Measurements from ENCODE around the gene LRP1.

DNA sequence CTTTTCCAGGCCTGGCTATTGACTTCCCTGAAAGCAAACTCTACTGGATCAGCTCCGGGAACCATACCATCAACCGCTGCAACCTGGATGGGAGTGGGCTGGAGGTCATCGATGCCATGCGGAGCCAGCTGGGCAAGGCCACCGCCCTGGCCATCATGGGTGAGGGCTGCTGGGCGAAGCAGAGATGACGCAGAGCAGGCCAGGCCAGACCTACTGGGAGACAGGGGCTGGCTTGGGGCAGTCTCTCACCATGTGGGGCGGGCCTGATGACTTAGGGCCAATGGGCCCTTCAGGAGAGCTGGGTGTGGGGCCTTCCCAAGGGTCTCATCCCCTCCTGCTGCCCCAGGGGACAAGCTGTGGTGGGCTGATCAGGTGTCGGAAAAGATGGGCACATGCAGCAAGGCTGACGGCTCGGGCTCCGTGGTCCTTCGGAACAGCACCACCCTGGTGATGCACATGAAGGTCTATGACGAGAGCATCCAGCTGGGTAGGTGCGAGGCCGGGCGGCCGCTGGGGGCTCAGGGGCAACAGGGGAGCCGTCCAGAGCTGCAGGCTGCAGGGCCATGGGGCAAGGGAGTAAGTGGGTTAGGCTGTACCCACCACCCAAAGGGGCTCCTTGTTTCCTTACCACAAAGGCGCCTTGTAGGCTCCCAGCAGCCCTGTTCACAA lies 52.2 kb downstream of the LRP1 start:
- TF ChIP-seq SP1 (IDR thresholded peaks at IDR 0.05) (no peak), GABPA (IDR thresholded peaks at IDR 0.05 in 1 of 2, conservative IDR thresholded peaks at IDR 0.05 in 1 of 2) (no peak), RAD21 (IDR thresholded peaks at IDR 0.05) (no peak), TAF1 (conservative IDR thresholded peaks at IDR 0.05) (no peak), FOXA1 (IDR thresholded peaks at IDR 0.05) (no peak), HNF4A (conservative IDR thresholded peaks at IDR 0.05) (no peak), RXRA (IDR thresholded peaks at IDR 0.05) (no peak), YY1 (IDR thresholded peaks at IDR 0.05) (no peak)
- TF ChIP-seq, protein P1, sequence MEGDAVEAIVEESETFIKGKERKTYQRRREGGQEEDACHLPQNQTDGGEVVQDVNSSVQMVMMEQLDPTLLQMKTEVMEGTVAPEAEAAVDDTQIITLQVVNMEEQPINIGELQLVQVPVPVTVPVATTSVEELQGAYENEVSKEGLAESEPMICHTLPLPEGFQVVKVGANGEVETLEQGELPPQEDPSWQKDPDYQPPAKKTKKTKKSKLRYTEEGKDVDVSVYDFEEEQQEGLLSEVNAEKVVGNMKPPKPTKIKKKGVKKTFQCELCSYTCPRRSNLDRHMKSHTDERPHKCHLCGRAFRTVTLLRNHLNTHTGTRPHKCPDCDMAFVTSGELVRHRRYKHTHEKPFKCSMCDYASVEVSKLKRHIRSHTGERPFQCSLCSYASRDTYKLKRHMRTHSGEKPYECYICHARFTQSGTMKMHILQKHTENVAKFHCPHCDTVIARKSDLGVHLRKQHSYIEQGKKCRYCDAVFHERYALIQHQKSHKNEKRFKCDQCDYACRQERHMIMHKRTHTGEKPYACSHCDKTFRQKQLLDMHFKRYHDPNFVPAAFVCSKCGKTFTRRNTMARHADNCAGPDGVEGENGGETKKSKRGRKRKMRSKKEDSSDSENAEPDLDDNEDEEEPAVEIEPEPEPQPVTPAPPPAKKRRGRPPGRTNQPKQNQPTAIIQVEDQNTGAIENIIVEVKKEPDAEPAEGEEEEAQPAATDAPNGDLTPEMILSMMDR (IDR thresholded peaks at IDR 0.05; ENCODE audit: low read depth, low read length, missing input control) = no peak
- TF ChIP-seq, protein P2, sequence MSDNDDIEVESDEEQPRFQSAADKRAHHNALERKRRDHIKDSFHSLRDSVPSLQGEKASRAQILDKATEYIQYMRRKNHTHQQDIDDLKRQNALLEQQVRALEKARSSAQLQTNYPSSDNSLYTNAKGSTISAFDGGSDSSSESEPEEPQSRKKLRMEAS (IDR thresholded peaks at IDR 0.05) = no peak
- TF ChIP-seq, protein P3, sequence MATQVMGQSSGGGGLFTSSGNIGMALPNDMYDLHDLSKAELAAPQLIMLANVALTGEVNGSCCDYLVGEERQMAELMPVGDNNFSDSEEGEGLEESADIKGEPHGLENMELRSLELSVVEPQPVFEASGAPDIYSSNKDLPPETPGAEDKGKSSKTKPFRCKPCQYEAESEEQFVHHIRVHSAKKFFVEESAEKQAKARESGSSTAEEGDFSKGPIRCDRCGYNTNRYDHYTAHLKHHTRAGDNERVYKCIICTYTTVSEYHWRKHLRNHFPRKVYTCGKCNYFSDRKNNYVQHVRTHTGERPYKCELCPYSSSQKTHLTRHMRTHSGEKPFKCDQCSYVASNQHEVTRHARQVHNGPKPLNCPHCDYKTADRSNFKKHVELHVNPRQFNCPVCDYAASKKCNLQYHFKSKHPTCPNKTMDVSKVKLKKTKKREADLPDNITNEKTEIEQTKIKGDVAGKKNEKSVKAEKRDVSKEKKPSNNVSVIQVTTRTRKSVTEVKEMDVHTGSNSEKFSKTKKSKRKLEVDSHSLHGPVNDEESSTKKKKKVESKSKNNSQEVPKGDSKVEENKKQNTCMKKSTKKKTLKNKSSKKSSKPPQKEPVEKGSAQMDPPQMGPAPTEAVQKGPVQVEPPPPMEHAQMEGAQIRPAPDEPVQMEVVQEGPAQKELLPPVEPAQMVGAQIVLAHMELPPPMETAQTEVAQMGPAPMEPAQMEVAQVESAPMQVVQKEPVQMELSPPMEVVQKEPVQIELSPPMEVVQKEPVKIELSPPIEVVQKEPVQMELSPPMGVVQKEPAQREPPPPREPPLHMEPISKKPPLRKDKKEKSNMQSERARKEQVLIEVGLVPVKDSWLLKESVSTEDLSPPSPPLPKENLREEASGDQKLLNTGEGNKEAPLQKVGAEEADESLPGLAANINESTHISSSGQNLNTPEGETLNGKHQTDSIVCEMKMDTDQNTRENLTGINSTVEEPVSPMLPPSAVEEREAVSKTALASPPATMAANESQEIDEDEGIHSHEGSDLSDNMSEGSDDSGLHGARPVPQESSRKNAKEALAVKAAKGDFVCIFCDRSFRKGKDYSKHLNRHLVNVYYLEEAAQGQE (IDR thresholded peaks at IDR 0.05) = no peak
- TF ChIP-seq, protein P4, sequence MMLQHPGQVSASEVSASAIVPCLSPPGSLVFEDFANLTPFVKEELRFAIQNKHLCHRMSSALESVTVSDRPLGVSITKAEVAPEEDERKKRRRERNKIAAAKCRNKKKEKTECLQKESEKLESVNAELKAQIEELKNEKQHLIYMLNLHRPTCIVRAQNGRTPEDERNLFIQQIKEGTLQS (IDR thresholded peaks at IDR 0.05) = no peak
- TF ChIP-seq, protein P5, sequence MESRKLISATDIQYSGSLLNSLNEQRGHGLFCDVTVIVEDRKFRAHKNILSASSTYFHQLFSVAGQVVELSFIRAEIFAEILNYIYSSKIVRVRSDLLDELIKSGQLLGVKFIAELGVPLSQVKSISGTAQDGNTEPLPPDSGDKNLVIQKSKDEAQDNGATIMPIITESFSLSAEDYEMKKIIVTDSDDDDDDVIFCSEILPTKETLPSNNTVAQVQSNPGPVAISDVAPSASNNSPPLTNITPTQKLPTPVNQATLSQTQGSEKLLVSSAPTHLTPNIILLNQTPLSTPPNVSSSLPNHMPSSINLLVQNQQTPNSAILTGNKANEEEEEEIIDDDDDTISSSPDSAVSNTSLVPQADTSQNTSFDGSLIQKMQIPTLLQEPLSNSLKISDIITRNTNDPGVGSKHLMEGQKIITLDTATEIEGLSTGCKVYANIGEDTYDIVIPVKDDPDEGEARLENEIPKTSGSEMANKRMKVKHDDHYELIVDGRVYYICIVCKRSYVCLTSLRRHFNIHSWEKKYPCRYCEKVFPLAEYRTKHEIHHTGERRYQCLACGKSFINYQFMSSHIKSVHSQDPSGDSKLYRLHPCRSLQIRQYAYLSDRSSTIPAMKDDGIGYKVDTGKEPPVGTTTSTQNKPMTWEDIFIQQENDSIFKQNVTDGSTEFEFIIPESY (IDR thresholded peaks at IDR 0.05) = no peak
